Measurements from ENCODE around the gene CAMK2G.

The CAMK2G gene

DNA sequence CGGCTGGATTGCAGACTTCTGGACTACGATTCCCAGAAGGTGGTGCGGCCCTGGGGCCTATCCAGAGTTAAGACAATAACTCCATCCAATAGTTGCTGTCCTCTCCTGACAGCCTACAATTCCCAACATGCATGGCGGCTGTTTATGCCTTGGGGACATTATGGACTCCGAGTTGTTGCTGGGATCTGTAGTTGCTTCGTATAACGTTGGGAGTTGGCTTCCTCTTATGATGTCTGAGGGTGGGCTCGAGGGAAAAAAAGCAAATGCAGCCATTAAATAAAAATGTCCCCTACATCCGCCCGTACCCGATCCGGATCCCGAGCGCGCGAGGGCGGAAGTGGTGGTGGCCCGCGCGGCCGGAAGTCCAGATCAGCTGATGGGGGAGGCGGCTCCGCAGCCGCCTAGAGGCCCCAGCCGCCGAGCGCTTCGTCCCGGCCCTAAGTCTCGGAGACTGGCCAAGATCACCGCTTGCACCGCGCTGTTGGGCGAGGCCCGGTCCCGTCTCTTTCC is 89.1 kb downstream of the CAMK2G start, which contains the start of gene ZSWIM8:
Gene ZSWIM8 (plus strand): TSS at position 396 of the 510 bp plus-strand sequence. CDS start 273 bp downstream, outside the sequence.
- H3K9me3 ChIP-seq (ENCODE audit: control insufficient read depth in 1 of 2, low read length in 2 of 2), result no peaks in the 10 kb centered on the region
- no peaks in the 10 kb centered on the region for H3K27me3 ChIP-seq (ENCODE audit: low read depth, low read length)
- H3K36me3 ChIP-seq (ENCODE audit: control insufficient read depth in 1 of 2, insufficient read depth in 2 of 2, low read length in 2 of 2), result peaks cover 14 to 16% of the 10 kb centered on the region in 2 donors
- peak within 1 kb of the TSS; percentile 83 for H3K27ac ChIP-seq (ENCODE audit: low read length)
- H3K4me3 ChIP-seq (ENCODE audit: low read depth in 1 of 2, low read length in 2 of 2), result peak within 1 kb of the TSS; percentile 77 to 94
- peaks cover 15 to 52% of the 10 kb centered on the region in 2 donors for H3K4me1 ChIP-seq (ENCODE audit: control insufficient read depth in 1 of 2, insufficient read depth in 2 of 2, low read length in 2 of 2)

DNA sequence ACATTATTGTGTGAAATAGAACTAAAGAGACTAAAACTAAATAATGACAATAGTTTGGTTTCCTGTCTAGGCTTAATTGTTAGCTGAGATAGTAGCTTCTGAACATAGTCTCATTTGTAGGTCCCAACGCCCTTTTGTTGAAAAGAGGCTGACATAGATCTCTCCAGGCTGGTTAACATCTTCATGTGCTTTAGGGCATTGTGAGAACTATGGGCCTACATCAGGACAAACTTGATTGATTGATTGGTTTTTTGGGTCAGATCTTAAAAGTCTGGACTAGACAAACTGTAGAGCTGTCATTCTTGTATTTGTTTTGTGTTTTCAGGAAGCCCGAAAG is 91.6 kb downstream of the CAMK2G start:
- Histone ChIP-seq H3K4me1 (ENCODE audit: control insufficient read depth in 1 of 2, insufficient read depth in 2 of 2, low read length in 2 of 2) (peaks cover 15 to 49% of the 10 kb centered on the region in 2 donors), H3K27me3 (ENCODE audit: low read depth, low read length) (no peaks in the 10 kb centered on the region), H3K4me3 (ENCODE audit: low read depth in 1 of 2, low read length in 2 of 2) (peak overlapping the region; percentile 74 to 93), H3K9me3 (ENCODE audit: control insufficient read depth in 1 of 2, low read length in 2 of 2) (no peaks in the 10 kb centered on the region), H3K36me3 (ENCODE audit: control insufficient read depth in 1 of 2, insufficient read depth in 2 of 2, low read length in 2 of 2) (peaks cover 0 to 11% of the 10 kb centered on the region in 2 donors), H3K27ac (ENCODE audit: low read length) (peak overlapping the region; percentile 88)

DNA sequence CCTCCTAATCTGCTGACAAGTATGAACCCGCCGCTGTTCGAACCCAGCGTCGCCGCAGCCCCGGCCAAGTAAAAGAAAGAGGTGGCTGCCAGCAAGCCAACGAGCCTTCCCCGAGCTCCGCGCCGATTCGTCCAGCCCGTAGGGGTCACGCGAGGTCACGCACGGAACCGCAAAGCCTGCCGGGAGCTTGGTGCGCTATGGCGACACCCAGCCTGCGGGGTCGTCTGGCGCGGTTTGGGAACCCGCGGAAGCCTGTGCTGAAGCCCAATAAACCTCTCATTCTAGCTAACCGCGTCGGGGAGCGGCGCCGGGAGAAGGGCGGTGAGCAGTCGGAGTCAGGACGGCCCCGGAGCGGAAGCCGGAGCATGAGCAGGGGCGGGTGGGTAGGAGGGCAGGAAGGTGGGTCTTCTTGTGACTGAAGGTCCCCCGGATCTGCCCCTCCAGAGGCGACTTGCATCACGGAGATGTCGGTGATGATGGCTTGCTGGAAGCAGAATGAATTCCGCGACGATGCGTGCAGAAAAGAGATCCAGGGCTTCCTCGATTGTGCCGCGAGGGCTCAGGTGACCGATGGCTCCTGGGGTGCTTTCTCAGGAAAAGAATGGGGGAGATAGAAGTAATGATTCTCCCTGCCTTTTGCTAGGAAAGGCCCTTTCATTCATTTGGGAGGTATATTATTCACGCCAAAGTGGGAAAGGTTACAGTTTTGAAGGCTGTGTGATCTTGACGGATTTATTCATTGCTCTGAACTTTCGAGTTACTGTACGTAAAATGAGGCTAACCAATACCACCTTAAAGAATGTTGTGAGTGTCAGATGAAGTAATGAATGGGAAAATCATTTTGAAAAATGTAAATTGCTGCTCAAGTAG is 92.2 kb downstream of the CAMK2G start, which contains the start of gene CHCHD1:
Gene CHCHD1 (plus strand): TSS at position 170 of the 870 bp plus-strand sequence. CDS start 28 bp downstream, at position 198.
- H3K9me3 ChIP-seq (ENCODE audit: control insufficient read depth in 1 of 2, low read length in 2 of 2), result no peaks in the 10 kb centered on the region
- peak within 1 kb of the TSS; percentile 74 to 93 for H3K4me3 ChIP-seq (ENCODE audit: low read depth in 1 of 2, low read length in 2 of 2)
- peaks cover 15 to 44% of the 10 kb centered on the region in 2 donors for H3K4me1 ChIP-seq (ENCODE audit: control insufficient read depth in 1 of 2, insufficient read depth in 2 of 2, low read length in 2 of 2)
- H3K36me3 ChIP-seq (ENCODE audit: control insufficient read depth in 1 of 2, insufficient read depth in 2 of 2, low read length in 2 of 2), result peaks cover 0 to 11% of the 10 kb centered on the region in 2 donors
- H3K27me3 ChIP-seq (ENCODE audit: low read depth, low read length), result no peaks in the 10 kb centered on the region
- H3K27ac ChIP-seq (ENCODE audit: low read length), result peak within 1 kb of the TSS; percentile 88

DNA sequence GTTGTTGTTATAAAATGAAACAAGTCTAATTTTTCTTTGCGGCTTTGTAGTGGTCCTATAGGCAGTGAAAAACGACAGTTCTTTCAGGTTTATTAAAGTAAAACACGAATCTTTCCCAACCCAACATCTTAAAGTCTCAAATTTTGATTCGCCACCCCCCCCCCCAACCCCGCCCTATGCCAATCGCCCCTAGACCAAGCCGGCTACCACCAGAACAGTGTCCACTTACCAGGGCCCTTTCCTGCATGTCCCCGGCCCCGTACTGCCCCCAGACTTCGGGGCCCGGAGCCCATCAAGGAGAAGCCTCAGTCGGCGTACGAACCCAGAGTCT is 92.8 kb downstream of the CAMK2G start:
- Histone ChIP-seq H3K4me3 (ENCODE audit: low read depth in 1 of 2, low read length in 2 of 2) (peak overlapping the region; percentile 74 to 93), H3K9me3 (ENCODE audit: control insufficient read depth in 1 of 2, low read length in 2 of 2) (no peaks in the 10 kb centered on the region), H3K27me3 (ENCODE audit: low read depth, low read length) (no peaks in the 10 kb centered on the region), H3K27ac (ENCODE audit: low read length) (peak overlapping the region; percentile 88), H3K4me1 (ENCODE audit: control insufficient read depth in 1 of 2, insufficient read depth in 2 of 2, low read length in 2 of 2) (peaks cover 15 to 38% of the 10 kb centered on the region in 2 donors), H3K36me3 (ENCODE audit: control insufficient read depth in 1 of 2, insufficient read depth in 2 of 2, low read length in 2 of 2) (peaks cover 0 to 11% of the 10 kb centered on the region in 2 donors)

DNA sequence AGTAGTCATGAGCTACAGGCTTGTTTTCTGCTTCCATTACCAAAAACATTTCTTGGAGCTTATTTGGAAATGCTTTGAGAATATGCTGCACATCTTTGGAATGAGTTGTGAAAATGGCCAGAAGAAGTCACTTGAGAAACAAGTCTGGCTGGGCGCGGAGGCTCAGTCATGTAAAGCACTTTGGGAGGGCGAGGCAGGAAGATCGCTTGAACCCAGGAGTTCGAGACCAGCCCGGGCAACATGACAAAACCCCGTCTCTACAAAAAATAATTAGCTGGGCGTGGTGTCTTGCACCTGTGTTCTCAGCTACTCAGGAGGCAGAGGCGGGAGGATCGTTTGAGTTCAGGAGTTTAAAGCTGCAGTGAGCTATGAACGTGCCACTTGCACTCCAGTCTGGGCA is 93.4 kb downstream of the CAMK2G start:
- H3K4me3 ChIP-seq (ENCODE audit: low read depth in 1 of 2, low read length in 2 of 2), result peak overlapping the region; percentile 74 to 93
- peak overlapping the region; percentile 88 for H3K27ac ChIP-seq (ENCODE audit: low read length)
- H3K9me3 ChIP-seq (ENCODE audit: control insufficient read depth in 1 of 2, low read length in 2 of 2), result no peaks in the 10 kb centered on the region
- peaks cover 15 to 34% of the 10 kb centered on the region in 2 donors for H3K4me1 ChIP-seq (ENCODE audit: control insufficient read depth in 1 of 2, insufficient read depth in 2 of 2, low read length in 2 of 2)
- no peaks in the 10 kb centered on the region for H3K27me3 ChIP-seq (ENCODE audit: low read depth, low read length)
- peaks cover 0 to 11% of the 10 kb centered on the region in 2 donors for H3K36me3 ChIP-seq (ENCODE audit: control insufficient read depth in 1 of 2, insufficient read depth in 2 of 2, low read length in 2 of 2)

DNA sequence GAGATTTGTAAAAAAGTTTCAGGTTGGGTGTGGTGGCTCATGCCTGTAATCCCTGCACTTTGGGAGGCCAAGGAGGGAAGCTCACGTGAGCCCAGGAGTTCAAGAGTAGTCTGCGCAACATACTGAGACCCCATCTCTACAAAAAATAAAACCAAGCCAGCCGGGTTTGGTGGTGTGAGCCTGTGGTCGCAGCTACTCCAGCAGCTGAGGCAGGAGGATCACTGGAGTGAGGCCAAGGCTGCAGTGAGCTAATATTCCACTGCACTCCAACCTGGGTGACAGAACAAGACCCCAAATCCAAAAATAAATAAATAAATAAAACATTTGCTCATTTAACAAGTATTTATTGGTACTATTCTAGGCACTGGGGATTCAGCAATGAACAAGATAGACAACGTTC is 94.1 kb downstream of the CAMK2G start:
- Histone ChIP-seq H3K27ac (ENCODE audit: low read length) (no peak overlapping the region), H3K4me3 (ENCODE audit: low read depth in 1 of 2, low read length in 2 of 2) (no peak overlapping the region), H3K4me1 (ENCODE audit: control insufficient read depth in 1 of 2, insufficient read depth in 2 of 2, low read length in 2 of 2) (peaks cover 15 to 37% of the 10 kb centered on the region in 2 donors), H3K27me3 (ENCODE audit: low read depth, low read length) (no peaks in the 10 kb centered on the region), H3K9me3 (ENCODE audit: control insufficient read depth in 1 of 2, low read length in 2 of 2) (no peaks in the 10 kb centered on the region), H3K36me3 (ENCODE audit: control insufficient read depth in 1 of 2, insufficient read depth in 2 of 2, low read length in 2 of 2) (peaks cover 5 to 16% of the 10 kb centered on the region in 2 donors)

DNA sequence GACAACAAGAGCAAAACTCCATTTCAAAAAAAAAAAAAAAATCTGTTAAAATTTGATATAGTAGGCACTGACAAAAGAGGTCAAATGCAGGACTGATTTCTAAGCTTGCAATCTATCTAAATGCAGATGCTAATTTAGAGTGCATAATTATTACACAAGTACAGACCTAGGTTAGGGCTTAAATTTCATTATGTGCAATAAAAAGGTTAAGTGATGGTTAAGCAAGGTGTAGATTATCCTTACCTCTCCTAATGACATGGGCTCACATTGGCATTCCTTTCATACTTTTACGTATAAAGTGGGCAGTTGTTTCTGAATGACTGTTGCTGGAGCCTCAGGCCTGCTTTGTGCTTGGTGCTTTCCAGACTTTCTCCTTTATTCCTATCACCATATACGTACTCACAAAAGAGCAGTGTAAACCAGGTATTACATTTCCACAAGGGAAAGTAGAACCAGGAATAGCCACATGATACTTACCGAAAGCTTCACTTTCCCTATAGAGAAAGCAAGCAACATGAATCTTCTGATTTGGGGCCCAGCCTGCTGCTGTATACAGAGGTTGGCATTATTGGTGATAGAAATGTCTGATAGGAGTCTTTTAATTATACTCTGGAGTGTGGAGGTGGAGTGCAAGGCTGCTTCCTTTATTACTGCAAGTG is 94.7 kb downstream of the CAMK2G start:
- Histone ChIP-seq H3K27ac (ENCODE audit: low read length) (no peak overlapping the region), H3K4me3 (ENCODE audit: low read depth in 1 of 2, low read length in 2 of 2) (no peak overlapping the region), H3K36me3 (ENCODE audit: control insufficient read depth in 1 of 2, insufficient read depth in 2 of 2, low read length in 2 of 2) (peaks cover 5 to 16% of the 10 kb centered on the region in 2 donors), H3K27me3 (ENCODE audit: low read depth, low read length) (no peaks in the 10 kb centered on the region), H3K4me1 (ENCODE audit: control insufficient read depth in 1 of 2, insufficient read depth in 2 of 2, low read length in 2 of 2) (peaks cover 15 to 39% of the 10 kb centered on the region in 2 donors), H3K9me3 (ENCODE audit: control insufficient read depth in 1 of 2, low read length in 2 of 2) (no peaks in the 10 kb centered on the region)

DNA sequence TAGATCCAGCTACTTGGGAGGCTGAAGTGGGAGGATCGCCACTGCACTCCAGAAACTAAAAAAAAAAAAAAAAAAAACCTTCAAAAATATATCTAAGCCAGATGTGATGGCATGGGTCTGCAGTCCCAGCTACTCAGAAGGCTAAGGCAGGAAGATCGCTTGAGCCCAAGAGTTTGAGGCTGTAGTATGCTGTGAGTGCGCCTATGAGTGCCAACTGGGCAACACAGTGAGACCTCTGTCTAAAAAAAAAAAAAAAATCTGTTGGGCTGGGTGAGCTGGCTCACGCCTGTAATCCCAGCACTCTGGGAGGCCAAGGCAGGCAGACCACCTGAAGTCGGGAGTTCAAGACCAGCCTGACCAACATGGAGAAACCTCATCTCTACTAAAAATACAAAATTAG is 95.3 kb downstream of the CAMK2G start:
- H3K9me3 ChIP-seq (ENCODE audit: control insufficient read depth in 1 of 2, low read length in 2 of 2), result no peaks in the 10 kb centered on the region
- H3K36me3 ChIP-seq (ENCODE audit: control insufficient read depth in 1 of 2, insufficient read depth in 2 of 2, low read length in 2 of 2), result peaks cover 5 to 16% of the 10 kb centered on the region in 2 donors
- H3K27ac ChIP-seq (ENCODE audit: low read length), result no peak overlapping the region
- no peak overlapping the region for H3K4me3 ChIP-seq (ENCODE audit: low read depth in 1 of 2, low read length in 2 of 2)
- H3K27me3 ChIP-seq (ENCODE audit: low read depth, low read length), result no peaks in the 10 kb centered on the region
- peaks cover 17 to 42% of the 10 kb centered on the region in 2 donors for H3K4me1 ChIP-seq (ENCODE audit: control insufficient read depth in 1 of 2, insufficient read depth in 2 of 2, low read length in 2 of 2)

DNA sequence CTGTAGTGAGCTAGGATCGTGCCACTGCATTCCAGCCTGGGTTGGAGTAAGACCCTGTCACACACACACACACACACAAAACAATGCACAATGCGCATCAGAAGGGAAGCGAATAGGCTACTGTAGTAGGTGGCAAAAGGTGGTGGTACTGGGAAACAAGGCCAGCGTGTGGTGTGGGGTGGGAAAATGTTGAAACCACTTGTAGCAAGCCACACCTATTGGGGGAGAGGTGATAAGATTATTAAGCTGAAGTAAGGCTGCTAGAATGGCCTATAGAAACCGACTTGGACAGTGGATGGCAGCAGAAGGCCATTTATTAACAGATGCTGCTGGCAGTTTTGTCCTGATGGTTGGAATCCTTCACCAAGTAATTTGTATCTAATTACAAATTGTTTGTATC is 99.7 kb downstream of the CAMK2G start:
- Histone ChIP-seq H3K4me1 (ENCODE audit: control insufficient read depth in 1 of 2, insufficient read depth in 2 of 2, low read length in 2 of 2) (peaks cover 7 to 36% of the 10 kb centered on the region in 2 donors), H3K9me3 (ENCODE audit: control insufficient read depth in 1 of 2, low read length in 2 of 2) (no peaks in the 10 kb centered on the region), H3K4me3 (ENCODE audit: low read depth in 1 of 2, low read length in 2 of 2) (peak overlapping the region; percentile 27 to 29), H3K27me3 (ENCODE audit: low read depth, low read length) (no peaks in the 10 kb centered on the region), H3K36me3 (ENCODE audit: control insufficient read depth in 1 of 2, insufficient read depth in 2 of 2, low read length in 2 of 2) (peaks cover 25 to 33% of the 10 kb centered on the region in 2 donors), H3K27ac (ENCODE audit: low read length) (no peak overlapping the region)

DNA sequence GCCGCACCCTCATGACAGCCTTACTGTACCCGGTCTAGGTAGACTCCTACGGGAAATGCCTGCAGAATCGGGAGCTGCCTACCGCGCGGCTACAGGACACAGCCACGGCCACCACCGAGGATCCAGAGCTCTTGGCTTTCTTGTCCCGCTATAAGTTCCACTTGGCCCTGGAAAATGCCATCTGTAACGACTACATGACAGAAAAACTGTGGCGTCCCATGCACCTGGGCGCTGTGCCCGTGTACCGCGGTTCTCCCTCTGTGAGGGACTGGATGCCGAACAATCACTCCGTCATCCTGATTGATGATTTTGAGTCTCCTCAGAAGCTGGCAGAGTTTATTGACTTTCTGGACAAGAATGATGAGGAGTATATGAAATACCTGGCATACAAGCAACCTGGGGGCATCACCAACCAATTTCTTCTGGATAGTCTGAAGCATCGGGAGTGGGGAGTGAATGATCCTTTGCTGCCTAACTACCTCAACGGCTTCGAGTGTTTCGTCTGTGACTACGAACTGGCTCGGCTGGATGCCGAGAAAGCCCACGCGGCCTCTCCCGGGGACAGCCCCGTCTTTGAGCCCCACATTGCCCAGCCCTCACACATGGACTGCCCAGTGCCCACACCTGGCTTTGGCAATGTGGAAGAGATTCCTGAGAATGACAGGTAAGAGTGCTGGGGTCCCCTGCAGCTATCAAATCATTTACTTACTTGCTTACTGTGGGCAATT is 101.0 kb downstream of the CAMK2G start:
- Histone ChIP-seq H3K9me3 (ENCODE audit: control insufficient read depth in 1 of 2, low read length in 2 of 2) (no peaks in the 10 kb centered on the region), H3K4me1 (ENCODE audit: control insufficient read depth in 1 of 2, insufficient read depth in 2 of 2, low read length in 2 of 2) (peaks cover 7 to 36% of the 10 kb centered on the region in 2 donors), H3K27ac (ENCODE audit: low read length) (peak overlapping the region; percentile 86), H3K27me3 (ENCODE audit: low read depth, low read length) (no peaks in the 10 kb centered on the region), H3K4me3 (ENCODE audit: low read depth in 1 of 2, low read length in 2 of 2) (peak overlapping the region; percentile 96 to 97), H3K36me3 (ENCODE audit: control insufficient read depth in 1 of 2, insufficient read depth in 2 of 2, low read length in 2 of 2) (peaks cover 38% of the 10 kb centered on the region in 2 donors)

Data from muscle layer of duodenum (tissue), 2 donors.